Stimulated activated CD4-positive, alpha-beta T cell treated with anti-CD3 and anti-CD28 coated beads, TNF-alpha, amount 100 ng/mL, for 1 hour (primary cell): Measurements from ENCODE around the gene MED28.
"Not testable (repeated sequence)": the region's sequence is repeated elsewhere in the genome, so short reads cannot be mapped to it uniquely, and the experiment has no call there.

ENCODE experiments used
- DNase-seq, 3 donors: peaks; one replicate each; pipeline ENCODE4 v3.0.0-alpha.2; 2020; ENCODE audit warnings: low read depth in 3 of 3, low spot score in 1 of 3

Gene MED28, protein sequence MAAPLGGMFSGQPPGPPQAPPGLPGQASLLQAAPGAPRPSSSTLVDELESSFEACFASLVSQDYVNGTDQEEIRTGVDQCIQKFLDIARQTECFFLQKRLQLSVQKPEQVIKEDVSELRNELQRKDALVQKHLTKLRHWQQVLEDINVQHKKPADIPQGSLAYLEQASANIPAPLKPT

DNA sequence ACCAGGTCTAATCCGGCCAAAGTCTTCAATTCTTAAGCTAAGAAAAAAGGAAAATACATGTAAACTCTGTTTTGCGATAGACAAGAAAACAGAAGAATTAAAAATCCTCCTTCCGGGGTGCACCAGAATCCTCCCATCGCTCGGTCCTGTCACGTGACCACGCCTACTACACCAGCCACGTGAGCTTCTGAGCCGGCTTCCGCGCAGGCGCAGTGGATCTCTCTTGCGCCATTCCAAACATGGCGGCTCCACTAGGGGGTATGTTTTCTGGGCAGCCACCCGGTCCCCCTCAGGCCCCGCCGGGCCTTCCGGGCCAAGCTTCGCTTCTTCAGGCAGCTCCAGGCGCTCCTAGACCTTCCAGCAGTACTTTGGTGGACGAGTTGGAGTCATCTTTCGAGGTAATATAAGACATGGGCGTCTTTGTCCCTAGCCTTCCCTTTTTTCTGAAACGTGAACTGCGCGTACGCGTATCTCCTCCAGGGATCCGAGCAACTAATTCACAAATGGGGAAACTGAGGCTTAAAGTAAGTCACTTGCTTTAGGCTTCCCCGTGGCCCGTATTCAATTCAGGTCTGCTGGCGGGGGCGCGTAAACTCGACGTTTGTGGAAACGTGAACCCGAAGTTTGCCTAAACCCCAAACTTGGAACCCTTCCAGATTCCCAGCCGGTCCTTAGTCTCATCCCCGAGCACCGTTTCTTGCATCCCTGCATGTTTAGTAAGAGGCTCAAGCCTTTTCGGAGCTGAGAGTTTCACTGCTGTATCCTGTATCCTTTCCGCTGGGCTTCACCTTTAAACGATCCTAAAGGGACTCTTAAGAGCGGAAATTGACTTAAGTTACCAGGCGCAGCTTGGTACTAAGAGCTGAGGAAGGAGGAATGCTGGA is at the start of gene MED28:
TSS of gene MED28 (plus strand) at position 226 of the 884 bp plus-strand sequence. CDS start at position 240, 14 bp downstream.
- DNase-seq, result peak; percentile 88 to 91 (median 91)

DNA sequence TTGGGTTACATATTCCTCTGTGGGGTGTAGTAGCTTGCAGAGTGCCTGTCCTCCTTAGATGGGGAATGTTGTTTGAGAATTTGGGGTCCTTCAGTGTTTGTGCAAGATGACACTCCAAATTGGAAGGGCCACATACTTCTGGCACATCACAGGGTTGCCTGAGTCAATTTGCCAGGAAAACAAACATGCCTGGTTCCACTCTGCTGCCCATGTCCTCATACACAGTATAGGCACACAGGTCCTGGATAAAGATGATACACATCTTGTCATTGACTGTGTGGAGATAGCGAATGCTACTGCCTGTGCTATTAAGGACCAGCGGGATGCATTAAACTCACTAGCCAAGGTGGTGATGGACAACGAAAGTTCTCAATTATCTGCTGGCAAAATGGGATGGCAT is 48.6 kb upstream of the MED28 start:
- DNase-seq, result no peak

DNA sequence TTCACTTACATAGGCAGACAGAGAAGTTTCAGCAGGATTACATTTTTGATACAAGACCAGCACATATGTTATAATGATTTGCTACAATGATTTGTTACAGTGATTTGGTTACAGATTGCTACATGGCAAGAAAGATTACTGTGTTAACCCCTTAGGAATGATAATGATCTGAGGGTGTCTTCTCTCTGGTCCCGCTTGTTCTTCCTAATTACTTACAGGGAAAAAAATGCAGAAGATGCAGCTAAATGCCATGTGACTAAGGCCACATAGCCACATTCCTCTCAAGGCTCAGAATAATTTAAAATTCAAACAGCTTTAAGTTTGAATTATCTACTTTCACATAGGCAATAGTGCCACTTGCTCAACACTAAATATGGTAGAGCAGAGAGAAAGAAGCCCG is 47.2 kb upstream of the MED28 start:
- DNase-seq, result no peak

DNA sequence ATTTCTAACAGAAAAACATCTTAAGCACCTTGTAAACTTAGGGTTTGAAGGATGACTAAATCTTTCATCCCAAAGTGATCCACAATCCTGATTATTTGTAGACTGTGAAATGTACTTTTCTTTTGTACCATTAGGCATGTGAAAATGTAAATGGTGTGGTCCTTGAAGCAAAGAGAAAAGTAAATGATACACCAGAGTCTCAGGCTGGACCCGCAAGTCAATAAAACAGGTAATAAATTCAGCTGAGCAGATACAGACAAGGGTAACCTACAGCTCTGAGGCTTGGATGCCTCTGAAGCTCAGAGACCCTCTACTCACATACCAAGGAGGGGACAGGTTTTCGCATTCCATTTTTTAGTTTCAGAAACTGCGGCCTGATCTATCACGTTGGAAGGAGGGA is 40.2 kb upstream of the MED28 start:
- no peak for DNase-seq

DNA sequence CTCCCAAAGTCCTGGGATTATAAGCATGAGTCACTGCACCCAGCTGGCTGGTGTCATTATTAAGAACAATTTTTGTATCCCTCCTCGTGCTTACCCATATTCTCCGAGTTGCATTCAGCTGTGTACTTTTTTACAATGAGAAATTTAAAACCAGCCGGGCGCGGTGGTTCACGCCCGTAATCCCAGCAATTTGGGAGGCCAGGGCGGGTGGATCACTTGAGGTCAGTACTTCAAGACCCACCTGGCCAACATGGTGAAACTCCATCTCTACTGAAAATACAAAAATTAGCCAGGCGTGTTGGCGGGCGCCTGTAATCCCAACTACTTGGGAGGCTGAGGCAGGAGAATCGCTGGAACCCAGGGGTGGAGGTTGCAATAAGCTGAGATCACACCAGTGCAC is 39.3 kb upstream of the MED28 start:
- DNase-seq, result not testable (repeated sequence)

DNA sequence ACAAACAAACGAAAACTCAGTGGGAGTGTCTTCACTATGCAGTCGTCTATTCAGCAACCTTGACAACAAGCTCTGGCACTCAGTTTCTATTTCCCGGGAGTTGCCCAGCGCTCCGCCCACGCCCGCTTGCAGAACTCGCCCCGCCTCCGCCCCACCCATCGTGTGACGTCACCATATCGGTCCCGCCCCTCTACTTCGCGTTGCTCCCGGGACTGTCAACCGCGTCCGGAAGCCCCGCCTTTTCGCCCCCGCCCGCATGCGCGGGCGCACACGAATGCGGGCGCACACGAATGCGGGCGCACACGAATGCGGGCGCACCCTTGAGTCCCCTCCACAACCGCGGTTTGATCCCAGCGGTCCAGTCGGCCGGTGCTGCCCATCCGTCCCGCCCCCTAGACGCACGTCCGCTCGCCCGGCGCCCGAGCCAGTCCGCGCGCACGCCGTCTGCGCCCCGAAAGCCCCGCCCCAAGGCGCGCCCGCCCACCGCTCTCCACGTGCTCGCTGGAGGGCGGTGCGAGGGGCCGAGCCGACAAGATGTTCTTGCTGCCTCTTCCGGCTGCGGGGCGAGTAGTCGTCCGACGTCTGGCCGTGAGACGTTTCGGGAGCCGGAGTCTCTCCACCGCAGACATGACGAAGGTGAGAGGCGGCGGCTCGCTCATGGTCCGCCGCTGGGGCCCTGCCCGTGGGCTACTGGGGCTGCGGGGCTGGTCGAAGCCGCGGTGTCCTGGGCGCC is 37.3 kb upstream of the MED28 start, which contains the start of gene LAP3:
TSS of gene LAP3 (plus strand) at position 267 of the 733 bp plus-strand sequence. CDS start at position 535, 268 bp downstream.
- DNase-seq, result peak; percentile 94 to 100 (median 99)

DNA sequence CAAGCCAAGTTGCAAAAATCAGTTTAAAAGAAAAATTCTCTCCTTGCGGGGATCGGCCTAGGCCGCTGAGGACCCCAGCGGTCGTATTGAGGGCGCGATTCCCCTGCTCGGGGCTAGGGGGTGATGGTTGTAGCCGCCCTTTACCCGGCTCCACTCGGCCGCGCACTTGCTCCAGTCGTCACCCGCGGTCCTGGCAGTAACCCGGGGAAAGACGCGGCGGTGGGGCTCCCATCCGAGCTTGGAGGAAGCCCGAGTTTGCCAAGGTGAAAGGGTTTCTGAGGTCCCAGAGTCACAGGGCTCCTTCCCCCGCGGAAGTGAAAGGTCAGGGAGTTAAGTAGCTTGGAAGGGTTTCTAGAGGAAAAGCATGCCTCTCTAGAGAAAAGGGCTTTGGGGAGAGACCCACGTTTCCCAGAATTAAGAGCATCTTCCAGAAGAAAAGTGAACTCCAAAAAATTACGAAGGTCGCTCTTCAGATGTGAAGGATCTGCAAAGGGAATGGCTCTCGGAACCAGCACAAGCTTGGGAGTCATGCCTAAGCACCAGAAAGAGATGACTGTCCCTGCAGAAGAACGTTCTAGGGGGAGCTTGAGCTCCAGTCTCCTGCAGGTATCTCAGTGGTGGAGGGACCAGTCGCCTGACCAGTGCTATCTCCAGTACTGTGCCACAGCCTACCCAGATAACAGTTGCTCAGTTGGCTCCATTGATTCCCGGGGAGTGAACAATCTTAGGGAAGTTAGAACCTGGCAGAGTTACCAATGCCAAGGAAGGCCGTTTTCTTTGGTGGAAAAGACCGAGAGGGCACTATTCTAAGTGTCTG is 36.6 kb upstream of the MED28 start:
- peak in 1 of 3 donors; percentile 5 for DNase-seq

DNA sequence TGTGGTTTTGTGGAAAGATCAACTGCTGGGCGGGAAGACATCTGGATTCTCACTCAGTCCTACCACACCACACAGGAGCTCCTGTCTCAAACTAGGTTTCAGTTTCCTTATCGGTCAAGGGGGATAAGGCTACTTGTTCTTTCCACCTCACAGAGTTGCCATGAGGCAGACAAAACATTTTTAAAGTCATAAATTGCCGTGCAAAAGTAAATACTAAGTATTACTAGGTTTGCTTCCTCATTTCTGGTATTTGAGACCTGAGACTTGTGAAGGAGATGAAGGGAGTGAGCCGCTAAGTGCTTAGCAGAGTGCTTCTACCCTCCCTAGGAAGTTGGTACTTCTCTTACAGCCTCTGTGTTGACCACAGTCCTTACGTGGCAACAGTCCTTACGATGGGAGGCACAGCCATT is 36.0 kb upstream of the MED28 start:
- DNase-seq, result no peak

DNA sequence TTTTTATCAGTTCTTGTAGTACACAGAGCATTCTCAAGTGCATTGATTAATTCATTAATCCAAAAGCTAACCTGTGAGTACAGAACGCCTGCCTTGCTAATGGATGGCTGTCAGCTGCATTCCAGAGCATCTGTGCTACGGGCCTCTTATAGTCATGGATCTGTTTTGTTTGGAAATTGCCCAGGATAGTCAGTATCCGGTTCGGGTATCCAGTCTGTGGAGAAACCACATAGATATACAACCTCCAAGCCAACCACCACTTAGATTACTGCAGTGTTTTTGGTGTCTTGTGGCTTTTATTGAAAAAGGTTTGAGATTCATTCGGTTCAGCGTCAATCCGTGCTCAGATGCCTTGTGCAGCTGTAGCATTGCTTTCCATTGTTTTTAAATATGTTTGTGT is 33.5 kb upstream of the MED28 start:
- no peak for DNase-seq

DNA sequence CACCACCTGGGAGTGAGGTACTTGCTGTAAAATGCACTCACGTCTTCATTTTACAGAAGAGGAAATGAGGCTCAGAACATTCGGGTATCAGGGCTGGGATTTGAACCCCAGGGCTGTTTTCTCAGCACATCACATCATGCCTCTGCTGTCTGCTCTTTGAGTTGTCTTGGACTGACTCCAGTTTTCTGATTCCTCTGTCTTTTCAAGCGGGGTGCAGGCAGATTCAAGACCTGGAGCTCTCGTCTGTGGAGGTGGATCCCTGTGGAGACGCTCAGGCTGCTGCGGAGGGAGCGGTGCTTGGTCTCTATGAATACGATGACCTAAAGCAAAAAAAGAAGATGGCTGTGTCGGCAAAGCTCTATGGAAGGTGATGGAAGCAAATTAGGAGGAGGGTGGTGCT is 31.2 kb upstream of the MED28 start:
- no peak for DNase-seq

DNA sequence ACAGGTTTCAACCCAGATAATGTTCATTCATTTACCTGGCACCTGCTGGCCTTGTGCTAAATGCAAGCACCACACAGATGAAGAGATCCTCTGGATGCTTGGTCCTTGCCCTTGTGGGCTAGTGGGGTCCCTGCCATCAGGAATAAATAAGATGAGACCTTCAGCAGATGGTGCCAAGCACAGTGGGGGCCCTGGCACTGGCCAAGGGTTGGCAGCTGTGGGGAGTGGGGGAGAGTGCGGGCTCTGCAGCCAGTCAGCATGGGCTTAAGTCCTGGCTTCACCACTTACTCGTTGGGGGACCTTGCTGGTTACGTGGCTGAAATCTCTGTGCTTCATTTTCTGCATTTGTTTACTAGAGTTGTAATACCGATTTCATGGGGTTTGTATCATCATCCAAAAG is 30.5 kb upstream of the MED28 start:
- no peak for DNase-seq

DNA sequence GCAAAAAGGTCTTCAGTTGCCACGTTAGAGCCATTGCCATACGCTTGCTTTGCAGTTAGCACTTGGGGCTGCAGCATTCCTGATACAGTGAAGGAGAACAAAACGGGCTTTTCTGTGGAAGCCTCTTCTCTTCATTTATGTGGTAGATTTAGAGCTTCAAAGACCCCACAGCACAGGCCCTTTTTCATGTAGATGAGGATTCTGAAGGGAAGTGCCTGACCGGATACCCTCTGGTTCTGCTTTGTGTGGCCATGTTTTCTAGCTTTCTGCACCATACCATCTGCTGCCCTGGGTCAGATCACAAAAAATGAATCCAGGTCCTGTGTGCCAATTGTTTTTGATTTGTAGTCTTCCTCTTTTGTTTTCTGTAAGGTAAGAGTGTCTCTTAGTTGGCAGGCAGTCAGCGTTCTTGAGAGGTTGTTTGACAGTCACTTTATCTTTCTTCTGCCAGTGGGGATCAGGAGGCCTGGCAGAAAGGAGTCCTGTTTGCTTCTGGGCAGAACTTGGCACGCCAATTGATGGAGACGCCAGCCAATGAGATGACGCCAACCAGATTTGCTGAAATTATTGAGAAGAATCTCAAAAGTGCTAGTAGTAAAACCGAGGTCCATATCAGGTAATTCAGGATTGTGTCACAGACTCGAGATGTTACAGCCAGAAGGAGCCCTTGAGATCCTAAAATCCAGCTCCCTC is 29.8 kb upstream of the MED28 start:
- DNase-seq, result no peak

DNA sequence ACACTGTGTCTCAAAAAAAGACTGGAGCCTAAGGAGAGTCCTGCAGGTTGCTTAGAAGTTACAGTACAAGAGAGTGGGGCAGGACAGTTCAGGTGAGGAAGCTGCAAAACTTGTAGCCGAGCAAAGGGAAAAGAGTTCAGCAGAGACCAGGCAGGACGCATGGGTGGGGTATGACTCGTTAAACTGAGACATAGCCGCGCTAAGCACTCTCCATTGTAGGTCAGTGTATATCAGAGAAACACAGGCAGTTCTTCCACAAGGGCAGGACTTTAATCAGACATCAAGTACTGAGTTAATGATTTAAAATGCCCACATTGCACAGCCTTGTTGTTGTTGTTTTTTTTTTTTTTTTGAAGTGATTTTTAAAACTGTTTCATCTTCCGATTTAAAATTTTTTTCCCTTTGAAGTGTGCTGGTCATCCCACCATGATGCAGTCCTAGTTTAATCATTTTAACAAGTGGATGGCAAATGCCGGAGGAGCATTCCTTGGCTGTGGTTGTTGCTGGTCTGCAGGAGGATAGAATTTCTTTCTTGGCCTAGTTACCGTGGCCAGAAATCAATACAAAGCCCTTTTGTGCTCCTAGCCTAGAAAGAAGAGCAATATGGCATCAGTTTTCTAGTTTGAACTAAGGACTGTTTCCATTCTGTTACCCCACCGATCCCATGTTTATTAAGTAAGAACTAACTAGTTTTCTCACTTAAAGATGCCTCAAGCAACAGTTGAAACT is 27.2 kb upstream of the MED28 start:
- DNase-seq, result no peak

DNA sequence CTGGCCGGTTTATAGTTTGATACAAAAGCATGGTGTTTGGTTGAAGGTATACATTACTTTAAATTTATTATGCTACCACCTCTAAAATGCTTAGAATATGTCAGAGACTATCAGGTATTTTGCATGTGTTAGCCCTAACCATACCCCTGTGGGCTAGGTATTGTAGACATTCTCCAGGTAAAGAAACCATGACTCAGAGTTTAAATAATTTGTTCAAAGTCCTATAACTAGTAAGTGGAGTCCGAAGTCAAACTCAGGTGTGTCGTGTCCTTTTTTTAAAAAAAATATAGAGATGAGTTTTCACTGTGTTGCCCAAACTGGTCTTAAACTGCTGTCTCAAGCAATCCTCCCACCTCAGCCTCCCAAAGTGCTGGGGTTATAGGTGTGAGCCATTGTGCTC is 25.1 kb upstream of the MED28 start:
- DNase-seq, result no peak

DNA sequence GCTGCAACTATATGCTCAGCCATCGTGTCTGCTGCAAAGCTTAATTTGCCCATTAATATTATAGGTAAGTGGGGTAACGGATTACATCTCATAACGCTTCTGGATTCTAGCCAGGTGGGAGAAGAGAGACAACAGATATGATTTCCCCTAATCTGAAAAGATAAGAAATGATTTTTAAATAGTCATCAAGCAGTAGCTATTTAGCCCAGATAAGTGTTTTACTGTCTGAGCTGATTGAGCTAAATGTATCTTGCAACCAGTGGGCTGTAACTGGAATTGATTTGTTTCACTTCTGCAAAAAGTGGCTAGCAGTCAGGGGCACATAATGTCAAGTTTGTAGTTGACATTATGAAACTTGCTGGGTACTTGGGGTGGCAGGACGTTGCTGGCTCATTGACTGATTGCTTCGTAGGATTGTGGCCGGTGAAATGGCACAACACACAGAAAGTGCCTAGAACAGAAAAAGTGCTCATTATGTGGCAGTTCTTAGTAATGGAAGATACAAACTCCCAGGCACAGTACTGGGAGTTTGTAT is 18.9 kb upstream of the MED28 start:
- DNase-seq, result no peak

DNA sequence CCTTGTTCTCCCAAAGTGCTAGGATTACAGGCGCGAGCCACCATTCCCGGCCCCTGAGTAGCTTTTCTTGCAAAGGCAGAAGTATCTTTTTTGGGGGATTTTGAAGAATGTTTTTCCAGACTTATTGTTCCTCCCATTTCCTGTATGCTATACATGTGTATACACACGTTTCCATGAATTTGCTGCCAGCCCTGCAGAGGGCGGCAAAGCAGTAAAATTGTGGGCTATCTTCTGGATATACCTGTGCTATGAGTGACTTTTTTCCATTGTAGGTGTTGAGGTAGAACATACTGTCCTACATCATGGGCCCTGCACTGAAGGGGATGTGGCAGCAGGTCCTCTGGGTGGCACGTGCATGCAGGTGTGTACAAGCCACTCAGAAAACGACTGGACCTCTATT is 16.9 kb upstream of the MED28 start:
- no peak for DNase-seq

DNA sequence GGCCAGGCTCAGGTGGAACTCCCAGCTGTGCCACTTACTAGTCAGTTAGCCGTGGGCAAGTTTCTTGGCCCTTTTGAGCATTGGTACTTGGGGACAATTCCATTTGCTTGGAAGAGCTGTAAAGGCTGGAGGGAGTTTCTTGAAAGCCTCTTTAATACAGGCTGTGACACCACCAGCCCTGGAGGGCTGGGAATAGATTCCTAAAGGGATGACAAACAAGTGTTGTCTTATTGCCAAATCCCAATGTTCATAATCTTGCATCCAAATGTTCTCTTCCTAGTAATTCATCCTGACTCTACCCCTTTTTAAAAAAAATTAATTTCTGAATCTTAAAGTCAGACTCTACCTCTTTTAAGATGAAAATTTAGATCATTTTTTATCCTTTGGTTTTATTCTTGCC is 14.6 kb upstream of the MED28 start:
- DNase-seq, result no peak

DNA sequence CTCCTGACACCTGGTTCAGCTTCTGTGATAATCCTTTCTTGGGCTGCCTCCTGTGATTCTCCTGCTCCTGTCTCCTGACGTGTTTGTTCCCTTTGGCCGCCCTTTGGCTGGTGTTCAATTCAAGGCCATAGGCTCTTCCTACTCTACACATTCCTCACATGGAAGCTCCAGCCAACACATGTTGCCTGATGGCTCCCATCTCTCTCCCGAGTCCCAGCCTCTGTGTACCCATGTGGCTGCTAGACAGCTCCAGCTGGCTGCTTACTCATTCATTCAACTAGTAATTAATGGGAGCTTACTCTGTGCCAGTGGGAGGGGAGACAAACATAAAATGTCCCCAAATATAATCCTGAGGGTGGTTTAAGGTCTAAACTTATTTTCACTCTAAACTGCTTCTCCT is 9.2 kb upstream of the MED28 start:
- no peak for DNase-seq

DNA sequence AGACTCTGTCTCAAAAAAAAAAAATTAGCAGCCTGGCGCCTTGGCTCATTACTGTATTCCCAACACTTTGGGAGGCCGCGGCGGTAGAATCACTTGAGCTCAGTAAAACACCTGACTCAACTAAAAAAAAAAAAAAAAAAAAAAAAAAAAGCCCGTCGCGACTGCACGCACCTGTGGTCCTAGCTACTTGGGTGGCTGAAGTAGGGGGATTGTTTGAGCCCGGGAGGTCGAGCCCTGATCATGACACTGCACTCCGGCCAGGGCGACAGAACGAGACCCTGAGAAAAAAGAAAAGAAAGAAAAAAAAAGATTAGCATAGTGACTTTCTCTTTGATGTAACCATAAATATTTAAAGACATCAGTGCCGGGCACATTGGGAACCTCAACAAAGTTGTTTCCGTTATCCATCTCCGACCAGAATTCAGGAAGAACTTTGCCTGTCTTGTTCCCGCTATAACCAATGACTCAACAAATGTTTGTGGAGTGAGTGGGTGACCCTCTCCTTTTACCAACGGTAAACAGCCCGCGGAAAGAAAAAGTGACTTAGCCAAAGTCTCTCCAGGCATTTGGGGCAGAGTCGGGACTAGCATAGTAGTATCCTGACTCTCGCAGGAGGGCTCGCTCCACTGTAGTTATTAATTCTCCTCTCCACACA is 553 bp upstream of the MED28 start:
- DNase-seq, result peak in 1 of 3 donors; percentile 1
